Measurements from ENCODE around the gene RBPMS2.
A peak's percentile ranks its signal among the peaks of the same experiment; 100 is the strongest.

RBPMS2 gene

DNA sequence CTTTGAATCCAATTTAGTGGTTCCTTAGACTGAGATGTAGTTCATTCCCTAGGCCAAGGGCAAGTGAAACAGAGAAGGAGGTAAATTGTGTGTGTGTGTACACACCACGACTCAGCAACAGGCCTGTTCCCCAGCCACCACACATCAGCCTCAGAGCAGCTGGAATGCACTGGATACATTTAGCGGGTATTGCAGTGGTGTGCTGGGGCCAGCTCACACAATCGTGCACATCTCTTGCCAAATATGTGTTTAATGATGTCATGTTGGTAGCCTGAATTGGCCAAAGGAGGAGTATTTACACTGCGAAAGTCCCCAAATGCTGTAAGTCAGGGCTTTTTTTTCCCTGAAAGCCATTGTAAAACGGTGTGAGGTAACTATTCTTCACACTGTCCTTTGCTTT, 82.3 kb downstream of the RBPMS2 start:
- TF ChIP-seq FOXP2 (optimal IDR thresholded peaks at IDR 0.05; ENCODE audit: control extremely low read depth, extremely low read length, insufficient read depth) (no peak), POLR2AphosphoS5 (IDR thresholded peaks at IDR 0.05; ENCODE audit: borderline replicate concordance, low read depth, low read length) (0 out of 2 replicates have a peak, but pooled peaks have one; percentile 4)
- Histone ChIP-seq H3K9me3 (ENCODE audit: low read depth, low read length) (no peaks in the 10 kb centered on the region), H3K36me3 (ENCODE audit: insufficient read depth, low read length) (peaks cover 38% of the 10 kb centered on the region), H3K9ac (ENCODE audit: insufficient read length) (no peak overlapping the region), H3K27ac (no peak overlapping the region), H3K4me3 (no peak overlapping the region)
- no peak for DNase-seq (ENCODE audit: low read depth, low spot score)

DNA sequence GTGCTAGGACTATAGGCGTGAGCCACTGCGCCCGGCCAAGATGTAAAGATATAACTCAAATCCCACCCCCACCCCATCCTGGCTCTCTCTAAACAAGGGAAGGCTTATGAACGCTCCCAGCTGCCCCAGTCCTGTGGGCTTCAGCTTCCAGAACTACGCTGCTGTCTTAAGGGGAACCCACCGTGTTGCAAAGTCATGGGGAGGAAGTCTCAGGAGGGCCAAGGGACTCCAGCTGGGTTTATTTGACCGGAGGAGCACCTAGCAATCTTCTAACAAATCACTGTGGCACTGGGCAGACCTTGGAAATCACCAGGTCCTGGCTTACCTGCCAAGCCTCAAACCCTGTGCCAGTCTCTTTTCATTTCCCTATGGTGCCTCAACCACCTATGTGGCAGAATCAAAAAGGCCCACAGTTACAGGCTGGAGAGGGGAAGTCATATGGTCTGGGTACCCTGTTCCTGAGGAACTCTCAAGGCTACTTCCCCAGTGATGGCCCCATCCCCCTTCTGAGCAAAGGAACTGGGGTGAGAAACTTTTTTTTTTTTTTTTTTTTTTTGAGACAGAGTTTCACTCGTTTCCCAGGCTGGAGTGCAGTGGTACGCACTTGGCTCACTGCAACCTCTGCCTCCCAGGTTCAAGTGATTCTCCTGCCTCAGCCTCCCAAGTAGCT, 83.4 kb downstream of the RBPMS2 start:
- DNase-seq (ENCODE audit: low read depth, low spot score), result no peak
- Histone ChIP-seq H3K9me3 (ENCODE audit: low read depth, low read length) (no peaks in the 10 kb centered on the region), H3K27ac (no peak overlapping the region), H3K9ac (ENCODE audit: insufficient read length) (no peak overlapping the region), H3K4me3 (no peak overlapping the region), H3K36me3 (ENCODE audit: insufficient read depth, low read length) (peaks cover 49% of the 10 kb centered on the region)
- 0 out of 2 replicates have a peak, but pooled peaks have one; percentile 11 for TF ChIP-seq POLR2AphosphoS5 (IDR thresholded peaks at IDR 0.05; ENCODE audit: borderline replicate concordance, low read depth, low read length)
- TF ChIP-seq EZH2 (IDR thresholded peaks at IDR 0.05), result no peak
- no peak for TF ChIP-seq FOXP2 (optimal IDR thresholded peaks at IDR 0.05; ENCODE audit: control extremely low read depth, extremely low read length, insufficient read depth)

DNA sequence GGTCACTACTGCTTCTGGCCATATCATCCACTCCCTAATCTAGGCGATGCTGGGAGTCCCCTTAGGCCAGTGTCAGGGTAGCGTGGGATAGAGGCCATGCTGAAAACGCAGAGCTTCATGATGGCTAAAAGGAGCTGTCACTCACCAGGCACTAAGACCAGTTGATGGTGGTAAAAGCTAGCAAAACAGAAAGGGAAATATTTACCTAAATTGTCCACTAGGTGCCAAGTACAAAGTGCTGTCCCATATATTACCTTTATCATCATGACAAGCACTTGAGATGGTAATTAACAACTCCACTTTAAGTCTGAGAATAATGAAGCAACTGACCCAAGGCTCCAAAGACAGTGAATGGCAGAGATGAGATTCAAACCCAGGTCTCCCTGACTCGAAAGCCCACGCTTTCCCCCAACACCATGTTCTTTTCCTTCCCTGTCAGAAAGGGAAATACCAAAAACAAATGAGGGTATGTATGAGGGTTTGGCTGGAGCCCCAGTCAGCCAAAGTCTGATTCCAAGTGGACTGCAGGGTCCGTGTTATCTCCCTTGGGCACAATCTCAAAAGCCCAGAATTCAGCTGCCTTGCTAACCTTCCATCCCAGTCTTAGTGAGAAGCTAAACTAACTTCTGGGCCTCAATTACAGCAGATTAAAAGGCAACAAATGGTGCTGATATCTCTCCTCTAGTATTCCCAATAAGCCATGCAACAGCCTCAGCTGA, 84.7 kb downstream of the RBPMS2 start:
- no peak overlapping the region for H3K9ac ChIP-seq (ENCODE audit: insufficient read length)
- H3K27ac ChIP-seq, result no peak overlapping the region
- no peak overlapping the region for H3K4me3 ChIP-seq
- no peak for DNase-seq (ENCODE audit: low read depth, low spot score)
- peaks cover 57% of the 10 kb centered on the region for H3K36me3 ChIP-seq (ENCODE audit: insufficient read depth, low read length)
- TF ChIP-seq POLR2AphosphoS5 (IDR thresholded peaks at IDR 0.05; ENCODE audit: borderline replicate concordance, low read depth, low read length) (no peak), FOXP2 (optimal IDR thresholded peaks at IDR 0.05; ENCODE audit: control extremely low read depth, extremely low read length, insufficient read depth) (no peak), EZH2 (IDR thresholded peaks at IDR 0.05) (no peak)
- no peaks in the 10 kb centered on the region for H3K9me3 ChIP-seq (ENCODE audit: low read depth, low read length)

GRCh38 chr15:64690008-64690407, 85.4 kb downstream of the RBPMS2 start:
- H3K36me3 ChIP-seq (ENCODE audit: insufficient read depth, low read length), result peaks cover 53% of the 10 kb centered on the region
- DNase-seq (ENCODE audit: low read depth, low spot score), result no peak
- no peak overlapping the region for H3K27ac ChIP-seq

More at GRCh38 chr15:64690008-64690407, 85.4 kb downstream of the RBPMS2 start:
- Histone ChIP-seq H3K9ac (ENCODE audit: insufficient read length) (no peak overlapping the region), H3K4me3 (no peak overlapping the region), H3K9me3 (ENCODE audit: low read depth, low read length) (no peaks in the 10 kb centered on the region)
- no peak for TF ChIP-seq EZH2 (IDR thresholded peaks at IDR 0.05)
- no peak for TF ChIP-seq POLR2AphosphoS5 (IDR thresholded peaks at IDR 0.05; ENCODE audit: borderline replicate concordance, low read depth, low read length)
- TF ChIP-seq FOXP2 (optimal IDR thresholded peaks at IDR 0.05; ENCODE audit: control extremely low read depth, extremely low read length, insufficient read depth), result no peak
